ENCODE results near the gene UTS2B. TPM values are rescaled to one million over a fixed set of nuclear protein-coding genes. Genes with fewer than 3 reads are reported as not detected.

Gene UTS2B
- total and polyA plus RNA-seq, 2 experiments from 2014 or later = 0.21 TPM; not detected in 1

- TF ChIP-seq ZNF462 (CRISPR knock-in tag; IDR thresholded peaks at IDR 0.05) = no peak
Measured at GRCh38 chr3:191239407-191240031, 90.8 kb downstream of the UTS2B start (continued).

GRCh38 chr3:191238321-191238817, 92.0 kb downstream of the UTS2B start:
- Histone ChIP-seq H3K36me3 (ENCODE audit: insufficient read depth) (no peaks in the 10 kb centered on the region), H3K4me3 (no peak overlapping the region), H3K27me3 (ENCODE audit: insufficient read depth) (no peaks in the 10 kb centered on the region), H3K9me2 (ENCODE audit: insufficient read depth) (no peaks in the 10 kb centered on the region; the same call in 1 of the 2 replicates), H3K4me1 (ENCODE audit: insufficient read depth) (peaks cover 53% of the 10 kb centered on the region), H4K20me1 (replicated peaks; ENCODE audit: insufficient read depth) (no peaks in the 10 kb centered on the region), H3K4me2 (peak overlapping the region; percentile 22), H2AFZ (0 out of 2 replicates have a peak overlapping the region, but pooled peaks have one; percentile 6), H3K27ac (ENCODE audit: low read depth) (peak overlapping the region; percentile 66; the same call in 1 of the 2 replicates), H3F3A (replicated peaks; ENCODE audit: low read depth) (no peaks in the 10 kb centered on the region; the same call in 1 of the 2 replicates), H3K79me2 (replicated peaks; ENCODE audit: insufficient read depth) (no peaks in the 10 kb centered on the region)
- DNase-seq (ENCODE audit: low spot score) (no peak), ATAC-seq (peak; percentile 74)
- H3K27ac Mint-ChIP-seq = peak overlapping the region; percentile 29
- H3K36me3 Mint-ChIP-seq (ENCODE audit: low read depth) = no peaks in the 10 kb centered on the region
- peaks cover 3% of the 10 kb centered on the region for H3K27me3 Mint-ChIP-seq (ENCODE audit: insufficient read depth, low read depth, poor library complexity)
- no peak overlapping the region for H3K4me3 Mint-ChIP-seq
- peaks cover 51% of the 10 kb centered on the region for H3K4me1 Mint-ChIP-seq
- TF ChIP-seq CREB1 (CRISPR knock-in tag; IDR thresholded peaks at IDR 0.05; ENCODE audit: low read depth) = no peak
- TF ChIP-seq STAT1 (IDR thresholded peaks at IDR 0.05; ENCODE audit: unreplicated experiment) = no peak
- no peaks in the 10 kb centered on the region for H3K9me3 Mint-ChIP-seq

All from GM23338 (cell line).